GM18951 (cell line): ENCODE data around the gene ADD3.

Experiments used
- POLR2A ChIP-seq: IDR thresholded peaks from 4 replicates; pipeline ENCODE4 v1.6.1; 2011; ENCODE audit warnings: mild to moderate bottlenecking; ENCODE audit not compliant: insufficient read length, insufficient read depth; ENCODE audit errors: extremely low read depth
- in situ Hi-C: fragments of 300-500 bp; cut with MboI; formaldehyde crosslinking; loops from one replicate; pipeline ENCODE4 v1.12.0; 2022; ENCODE audit warnings: low sequenced_read_pairs, mixed read lengths, inconsistent platforms; ENCODE audit not compliant: unreplicated experiment

Gene ADD3

GRCh38 chr10:110168601-110169481 lies 161.1 kb downstream of the ADD3 start:
- TF ChIP-seq POLR2A: no peak
- in situ Hi-C loops: no loop called here

DNA sequence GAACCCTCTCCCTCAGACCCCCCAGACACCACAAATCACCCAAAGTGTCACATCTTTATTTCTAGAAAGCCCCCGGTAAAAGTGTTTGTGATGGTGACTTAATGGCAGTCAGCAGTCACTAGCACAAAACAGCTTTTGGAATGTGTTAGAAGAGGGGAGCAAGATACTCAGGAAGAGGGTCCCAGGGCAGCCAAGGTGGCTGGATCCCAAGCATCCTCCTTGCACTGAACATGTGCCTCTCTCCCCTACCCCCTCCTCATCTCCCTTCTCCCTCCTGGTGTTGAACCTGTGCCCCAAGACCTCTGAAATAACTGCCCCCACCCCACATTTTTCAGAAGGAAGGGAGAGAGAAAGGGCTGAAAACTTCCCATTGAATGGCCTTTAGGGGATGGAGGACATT lies 161.8 kb downstream of the ADD3 start:
- no peak for TF ChIP-seq POLR2A
- in situ Hi-C loops: no loop called here

DNA sequence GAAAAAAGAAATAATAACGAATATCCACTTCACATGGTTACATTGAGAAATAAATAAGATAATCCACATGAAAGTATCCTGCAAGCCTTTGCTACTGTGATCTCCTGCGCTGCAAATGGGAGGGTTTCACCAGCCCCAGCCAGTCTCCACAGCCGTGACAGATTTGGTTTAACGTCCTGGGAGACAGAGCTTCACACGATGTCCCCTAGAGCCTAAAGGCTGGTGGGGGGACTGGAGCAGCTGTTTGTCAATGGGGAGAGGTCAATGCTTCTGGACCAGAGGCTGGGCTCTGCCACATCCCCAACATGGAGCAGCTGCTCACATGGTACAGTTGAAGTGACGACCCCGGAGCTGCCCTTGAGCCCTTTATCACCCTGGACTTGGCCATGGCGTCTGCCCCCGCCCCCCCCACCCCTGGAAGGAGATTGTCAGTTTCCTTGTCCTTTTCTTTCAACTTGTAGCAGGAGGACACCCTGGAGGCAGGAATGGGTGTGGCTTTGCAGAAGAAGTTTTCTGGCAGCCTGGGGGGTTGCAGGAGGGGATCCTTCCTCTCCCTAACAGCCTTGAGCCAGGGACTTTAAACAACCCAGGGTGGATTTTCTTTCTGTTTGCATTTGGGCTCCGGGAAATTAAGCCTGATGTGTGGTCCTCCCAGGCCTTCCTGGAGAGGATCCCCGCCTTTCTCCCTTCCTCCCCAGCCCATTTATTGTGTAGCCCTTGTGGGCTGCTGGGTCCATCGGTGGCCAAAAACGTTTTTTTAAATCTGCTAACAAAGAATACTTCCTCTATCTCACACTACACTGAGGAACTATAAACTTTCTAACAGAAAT lies 162.6 kb downstream of the ADD3 start:
- TF ChIP-seq POLR2A: no peak

GRCh38 chr10:110171032-110171431 lies 163.2 kb downstream of the ADD3 start:
- in situ Hi-C loops: no loop called here
- no peak for TF ChIP-seq POLR2A

More for the DNA sequence above, 162.6 kb downstream of the ADD3 start:
- in situ Hi-C loops: no loop called here

DNA sequence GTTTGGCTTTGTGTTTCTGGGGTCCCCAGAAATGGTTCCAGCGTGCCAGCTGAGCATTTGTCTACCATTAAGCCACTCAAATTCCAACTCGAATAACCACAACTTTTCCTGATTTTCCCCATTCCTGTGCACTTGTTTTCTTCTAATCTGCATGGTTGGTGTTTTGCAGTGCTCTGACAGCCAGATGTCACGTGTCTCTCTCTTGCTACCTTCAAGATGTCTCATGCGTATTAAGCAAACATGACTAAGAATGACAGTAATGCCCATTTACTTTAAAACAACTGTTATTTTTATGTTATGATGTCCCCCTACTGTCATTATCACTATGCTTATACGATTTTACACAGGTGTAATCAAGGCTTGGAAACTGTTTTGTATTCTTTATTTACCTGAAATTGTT lies 164.4 kb downstream of the ADD3 start:
- TF ChIP-seq POLR2A: no peak

DNA sequence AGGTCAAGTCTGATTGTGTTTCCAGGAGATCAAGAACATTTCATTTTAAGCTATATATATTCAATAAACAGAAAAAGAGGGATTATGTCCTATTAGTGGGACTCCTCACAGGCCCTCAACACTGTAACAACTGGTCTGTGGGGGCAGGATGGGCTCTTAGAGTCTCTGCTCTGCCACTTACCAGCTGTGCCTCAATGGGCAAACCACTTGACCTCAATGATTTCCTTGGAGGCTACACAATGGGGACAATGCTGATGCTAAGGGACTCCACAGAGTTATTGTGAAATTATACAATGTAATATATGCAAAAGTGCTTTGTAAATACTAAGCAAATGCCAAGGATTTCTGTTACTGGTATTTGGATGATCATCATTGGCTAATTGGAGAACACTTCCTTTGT lies 166.4 kb downstream of the ADD3 start:
- no peak for TF ChIP-seq POLR2A
- in situ Hi-C loops: no loop called here

More for the DNA sequence above, 164.4 kb downstream of the ADD3 start:
- in situ Hi-C loops: no loop called here

DNA sequence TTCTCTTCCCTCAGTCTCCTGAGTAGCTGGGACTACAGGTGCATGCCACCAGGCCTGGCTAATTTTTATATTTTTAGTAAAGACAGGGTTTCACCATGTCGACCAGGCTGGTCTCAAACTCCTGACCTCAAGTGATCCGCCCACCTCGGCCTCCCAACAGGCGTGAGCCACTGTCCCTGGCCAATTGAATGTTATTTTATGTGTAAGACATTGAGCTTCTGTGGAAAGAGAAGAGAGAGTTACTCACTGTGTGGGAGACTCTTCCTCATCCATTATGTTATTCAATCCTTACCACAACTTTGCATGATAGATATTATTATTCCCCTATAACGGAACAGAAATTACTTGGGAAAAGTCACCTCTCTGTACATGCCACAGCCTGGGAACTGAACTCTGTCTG lies 167.0 kb downstream of the ADD3 start:
- in situ Hi-C loops: no loop called here
- TF ChIP-seq POLR2A: no peak

DNA sequence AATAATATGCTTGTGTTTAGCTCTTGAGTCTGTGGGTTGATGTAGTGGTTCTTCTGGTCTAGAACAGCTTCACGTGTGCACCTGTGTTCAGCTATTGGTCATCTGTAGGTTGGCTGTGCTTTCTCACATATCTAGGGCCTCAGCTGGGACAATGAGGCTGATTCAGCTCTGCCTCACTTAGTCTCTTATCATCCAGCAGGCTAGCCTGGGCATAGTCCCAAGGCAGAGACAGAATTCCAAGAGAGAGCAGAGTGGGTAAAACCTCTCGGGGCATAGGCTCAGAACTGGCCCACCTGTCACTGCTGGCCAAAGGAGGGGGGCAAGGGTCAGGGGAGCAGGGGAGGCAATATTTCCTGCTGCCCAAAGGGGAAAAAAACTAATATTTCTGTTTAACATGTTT lies 167.6 kb downstream of the ADD3 start:
- no peak for TF ChIP-seq POLR2A
- in situ Hi-C loops: no loop called here

DNA sequence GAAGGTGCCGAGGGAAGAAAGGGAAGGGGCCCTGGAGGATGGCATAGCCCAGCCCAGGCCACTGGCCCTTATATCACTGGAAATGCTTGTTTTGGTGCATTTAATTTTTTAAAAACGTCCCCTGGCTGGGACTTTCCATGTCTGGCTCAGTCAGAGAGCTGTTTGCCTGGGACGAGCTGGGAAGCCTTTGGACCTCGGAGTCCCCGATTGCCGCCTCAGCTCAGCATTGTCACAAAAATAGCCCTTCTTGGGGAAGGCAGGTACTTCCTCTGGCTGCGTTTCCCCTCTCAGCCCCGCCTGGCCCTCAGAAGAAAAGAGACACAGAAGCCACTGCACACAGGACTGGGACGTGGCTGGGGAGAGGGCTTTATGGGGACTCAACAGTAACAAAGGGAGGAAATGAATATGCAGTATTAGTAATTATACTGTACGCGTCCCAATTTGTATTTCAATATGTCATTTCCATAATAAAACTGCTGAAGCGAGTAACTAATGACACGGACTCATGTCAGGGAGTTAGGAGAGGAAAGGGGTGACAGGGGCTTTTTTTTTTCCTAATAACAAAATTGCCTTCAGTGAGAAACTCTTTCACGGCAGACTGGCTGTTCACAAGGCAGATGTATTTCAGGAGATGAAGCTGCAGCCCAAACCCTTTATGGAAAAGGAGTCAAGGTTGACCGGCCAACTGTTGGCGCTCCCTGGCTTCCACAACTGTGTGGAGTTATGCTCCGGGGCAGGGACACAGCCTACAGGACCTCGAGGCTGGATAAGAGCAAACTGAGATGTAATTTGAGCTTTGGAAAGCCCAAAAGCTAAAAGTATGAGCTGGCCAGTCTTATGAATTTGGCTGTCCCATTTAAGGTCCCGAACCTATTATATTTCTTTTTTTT lies 168.6 kb downstream of the ADD3 start:
- no peak for TF ChIP-seq POLR2A
- in situ Hi-C loops: no loop called here

- no peak for TF ChIP-seq POLR2A
- in situ Hi-C loops: no loop called here
These were observed 171.4 kb downstream of the ADD3 start for GRCh38 chr10:110179220-110179619.

GRCh38 chr10:110181451-110181850 lies 173.7 kb downstream of the ADD3 start:
- in situ Hi-C loops: no loop called here
- no peak for TF ChIP-seq POLR2A

DNA sequence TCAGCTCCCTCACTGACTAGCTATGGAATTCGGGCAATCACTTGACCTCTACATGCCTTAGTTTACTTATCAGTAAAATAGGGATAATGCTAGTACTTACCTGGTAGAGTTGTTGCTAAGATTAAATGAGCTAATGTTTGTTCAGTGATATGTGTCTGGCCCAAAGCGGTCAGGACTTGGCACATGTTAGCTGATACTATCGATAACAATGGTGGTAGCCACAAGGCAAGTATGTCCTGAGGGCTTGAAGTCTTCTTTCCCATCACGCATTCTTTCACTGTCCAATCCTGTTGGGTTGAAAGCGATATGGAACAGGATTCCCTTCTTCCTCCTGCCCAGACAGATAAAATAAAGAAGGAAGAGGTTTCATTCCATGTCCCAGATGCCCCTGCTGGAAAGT lies 174.1 kb downstream of the ADD3 start:
- TF ChIP-seq POLR2A: no peak
- in situ Hi-C loops: no loop called here

GRCh38 chr10:110184398-110184797 lies 176.6 kb downstream of the ADD3 start:
- no peak for TF ChIP-seq POLR2A
- in situ Hi-C loops: no loop called here
